ENCODE measurements around the gene PRKAG1. TPM values are rescaled to one million over a fixed set of nuclear protein-coding genes. Genes with fewer than 3 reads are reported as not detected.

PRKAG1 gene
- polyA plus RNA-seq, 1 donor from 2014 or later = 71.0 TPM

DNA sequence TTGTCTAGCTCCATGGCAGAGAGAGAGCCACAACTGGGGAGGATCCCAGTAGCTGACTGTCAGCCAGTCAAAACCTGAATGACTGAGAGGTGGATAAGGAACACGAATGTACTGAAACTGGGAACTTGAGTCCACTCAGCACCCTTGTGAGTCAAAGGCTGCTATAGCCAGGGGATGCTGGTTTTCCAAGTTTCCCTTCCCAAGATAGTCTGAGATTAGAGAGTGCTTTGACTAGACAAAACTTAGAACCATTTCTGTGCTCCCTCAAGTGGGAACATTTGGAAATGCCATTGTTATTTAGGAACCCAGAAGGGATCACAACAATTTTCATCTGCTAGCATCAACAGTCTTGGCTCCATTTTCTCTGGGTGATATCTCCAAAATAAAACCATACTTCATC lies 4.0 kb downstream of the PRKAG1 start:
- no peaks in the 10 kb centered on the region for H3K79me2 ChIP-seq (replicated peaks; ENCODE audit: insufficient read depth, low read length)
- H3K9me3 ChIP-seq (ENCODE audit: low read length) = no peaks in the 10 kb centered on the region
- TF ChIP-seq TAF1 (IDR thresholded peaks at IDR 0.05; ENCODE audit: low read depth) = no peak
- TF ChIP-seq POLR2AphosphoS5 (IDR thresholded peaks at IDR 0.05) = no peak
- TF ChIP-seq MXI1 (conservative IDR thresholded peaks at IDR 0.05; ENCODE audit: poor library complexity, severe bottlenecking) = no peak
- TF ChIP-seq EP300 (conservative IDR thresholded peaks at IDR 0.05; ENCODE audit: poor library complexity, severe bottlenecking) = no peak
- TF ChIP-seq SMC3 (conservative IDR thresholded peaks at IDR 0.05; ENCODE audit: poor library complexity) = no peak
- no peak for TF ChIP-seq EZH2 (IDR thresholded peaks at IDR 0.05; ENCODE audit: borderline replicate concordance, insufficient read depth, low read length, poor library complexity, severe bottlenecking)
- TF ChIP-seq, protein P1, sequence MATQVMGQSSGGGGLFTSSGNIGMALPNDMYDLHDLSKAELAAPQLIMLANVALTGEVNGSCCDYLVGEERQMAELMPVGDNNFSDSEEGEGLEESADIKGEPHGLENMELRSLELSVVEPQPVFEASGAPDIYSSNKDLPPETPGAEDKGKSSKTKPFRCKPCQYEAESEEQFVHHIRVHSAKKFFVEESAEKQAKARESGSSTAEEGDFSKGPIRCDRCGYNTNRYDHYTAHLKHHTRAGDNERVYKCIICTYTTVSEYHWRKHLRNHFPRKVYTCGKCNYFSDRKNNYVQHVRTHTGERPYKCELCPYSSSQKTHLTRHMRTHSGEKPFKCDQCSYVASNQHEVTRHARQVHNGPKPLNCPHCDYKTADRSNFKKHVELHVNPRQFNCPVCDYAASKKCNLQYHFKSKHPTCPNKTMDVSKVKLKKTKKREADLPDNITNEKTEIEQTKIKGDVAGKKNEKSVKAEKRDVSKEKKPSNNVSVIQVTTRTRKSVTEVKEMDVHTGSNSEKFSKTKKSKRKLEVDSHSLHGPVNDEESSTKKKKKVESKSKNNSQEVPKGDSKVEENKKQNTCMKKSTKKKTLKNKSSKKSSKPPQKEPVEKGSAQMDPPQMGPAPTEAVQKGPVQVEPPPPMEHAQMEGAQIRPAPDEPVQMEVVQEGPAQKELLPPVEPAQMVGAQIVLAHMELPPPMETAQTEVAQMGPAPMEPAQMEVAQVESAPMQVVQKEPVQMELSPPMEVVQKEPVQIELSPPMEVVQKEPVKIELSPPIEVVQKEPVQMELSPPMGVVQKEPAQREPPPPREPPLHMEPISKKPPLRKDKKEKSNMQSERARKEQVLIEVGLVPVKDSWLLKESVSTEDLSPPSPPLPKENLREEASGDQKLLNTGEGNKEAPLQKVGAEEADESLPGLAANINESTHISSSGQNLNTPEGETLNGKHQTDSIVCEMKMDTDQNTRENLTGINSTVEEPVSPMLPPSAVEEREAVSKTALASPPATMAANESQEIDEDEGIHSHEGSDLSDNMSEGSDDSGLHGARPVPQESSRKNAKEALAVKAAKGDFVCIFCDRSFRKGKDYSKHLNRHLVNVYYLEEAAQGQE (IDR thresholded peaks at IDR 0.05; ENCODE audit: borderline replicate concordance) = no peak
- TF ChIP-seq, protein P2, sequence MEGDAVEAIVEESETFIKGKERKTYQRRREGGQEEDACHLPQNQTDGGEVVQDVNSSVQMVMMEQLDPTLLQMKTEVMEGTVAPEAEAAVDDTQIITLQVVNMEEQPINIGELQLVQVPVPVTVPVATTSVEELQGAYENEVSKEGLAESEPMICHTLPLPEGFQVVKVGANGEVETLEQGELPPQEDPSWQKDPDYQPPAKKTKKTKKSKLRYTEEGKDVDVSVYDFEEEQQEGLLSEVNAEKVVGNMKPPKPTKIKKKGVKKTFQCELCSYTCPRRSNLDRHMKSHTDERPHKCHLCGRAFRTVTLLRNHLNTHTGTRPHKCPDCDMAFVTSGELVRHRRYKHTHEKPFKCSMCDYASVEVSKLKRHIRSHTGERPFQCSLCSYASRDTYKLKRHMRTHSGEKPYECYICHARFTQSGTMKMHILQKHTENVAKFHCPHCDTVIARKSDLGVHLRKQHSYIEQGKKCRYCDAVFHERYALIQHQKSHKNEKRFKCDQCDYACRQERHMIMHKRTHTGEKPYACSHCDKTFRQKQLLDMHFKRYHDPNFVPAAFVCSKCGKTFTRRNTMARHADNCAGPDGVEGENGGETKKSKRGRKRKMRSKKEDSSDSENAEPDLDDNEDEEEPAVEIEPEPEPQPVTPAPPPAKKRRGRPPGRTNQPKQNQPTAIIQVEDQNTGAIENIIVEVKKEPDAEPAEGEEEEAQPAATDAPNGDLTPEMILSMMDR (IDR thresholded peaks at IDR 0.05; ENCODE audit: poor library complexity, severe bottlenecking) = no peak
- no peak for TF ChIP-seq RAD21 (conservative IDR thresholded peaks at IDR 0.05)
- no peaks in the 10 kb centered on the region for H3K36me3 ChIP-seq (ENCODE audit: insufficient read depth, low read length)
- no peaks in the 10 kb centered on the region for H4K20me1 ChIP-seq (ENCODE audit: insufficient read depth)
- no peak overlapping the region for H3K4me3 ChIP-seq (ENCODE audit: low read length)
- no peak overlapping the region for H3K4me2 ChIP-seq (ENCODE audit: low read length)
- H3K27ac ChIP-seq (ENCODE audit: low read length) = no peak overlapping the region
- H3K27me3 ChIP-seq (ENCODE audit: insufficient read depth, low read depth, low read length) = no peaks in the 10 kb centered on the region
- no peaks in the 10 kb centered on the region for H3K9me2 ChIP-seq (ENCODE audit: insufficient read depth, low read length)
- no peak overlapping the region for H3K9ac ChIP-seq (ENCODE audit: low read length)
- H2AFZ ChIP-seq (ENCODE audit: low read depth, low read length) = no peak overlapping the region
- H3F3A ChIP-seq (ENCODE audit: insufficient read depth, low read length, poor library complexity, severe bottlenecking) = peaks cover 3% of the 10 kb centered on the region

DNA sequence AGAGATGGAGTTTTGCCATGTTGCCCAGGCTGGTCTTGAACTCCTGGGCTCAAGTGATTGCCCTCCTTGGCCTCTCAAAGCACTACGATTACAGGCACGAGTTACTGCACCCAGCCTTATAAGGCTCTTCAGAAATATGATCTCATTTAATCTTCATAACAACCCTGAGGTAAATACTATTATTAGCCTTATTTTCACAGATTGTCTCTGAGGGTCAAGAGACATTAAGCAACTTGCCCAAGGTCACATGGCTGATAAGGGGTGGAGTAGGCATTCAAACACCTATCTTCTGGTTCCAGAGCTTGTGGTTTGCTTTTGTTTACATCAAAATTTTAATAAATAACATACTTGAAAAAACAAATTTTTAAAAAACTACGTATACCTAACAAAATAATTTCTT lies 5.1 kb downstream of the PRKAG1 start:
- Histone ChIP-seq H3K4me2 (ENCODE audit: low read length) (no peak overlapping the region), H4K20me1 (ENCODE audit: insufficient read depth) (no peaks in the 10 kb centered on the region), H3K79me2 (replicated peaks; ENCODE audit: insufficient read depth, low read length) (no peaks in the 10 kb centered on the region), H3F3A (ENCODE audit: insufficient read depth, low read length, poor library complexity, severe bottlenecking) (peaks cover 3% of the 10 kb centered on the region), H3K27ac (ENCODE audit: low read length) (no peak overlapping the region), H3K9me2 (ENCODE audit: insufficient read depth, low read length) (no peaks in the 10 kb centered on the region), H3K4me3 (ENCODE audit: low read length) (no peak overlapping the region), H3K9ac (ENCODE audit: low read length) (no peak overlapping the region), H2AFZ (ENCODE audit: low read depth, low read length) (no peak overlapping the region), H3K27me3 (ENCODE audit: insufficient read depth, low read depth, low read length) (no peaks in the 10 kb centered on the region), H3K36me3 (ENCODE audit: insufficient read depth, low read length) (no peaks in the 10 kb centered on the region), H3K9me3 (ENCODE audit: low read length) (no peaks in the 10 kb centered on the region)
- TF ChIP-seq, protein P1 (IDR thresholded peaks at IDR 0.05; ENCODE audit: borderline replicate concordance) = no peak
- no peak for TF ChIP-seq MXI1 (conservative IDR thresholded peaks at IDR 0.05; ENCODE audit: poor library complexity, severe bottlenecking)
- no peak for TF ChIP-seq POLR2AphosphoS5 (IDR thresholded peaks at IDR 0.05)
- no peak for TF ChIP-seq TAF1 (IDR thresholded peaks at IDR 0.05; ENCODE audit: low read depth)
- TF ChIP-seq SMC3 (conservative IDR thresholded peaks at IDR 0.05; ENCODE audit: poor library complexity) = no peak
- TF ChIP-seq RAD21 (conservative IDR thresholded peaks at IDR 0.05) = no peak
- no peak for TF ChIP-seq EZH2 (IDR thresholded peaks at IDR 0.05; ENCODE audit: borderline replicate concordance, insufficient read depth, low read length, poor library complexity, severe bottlenecking)
- no peak for TF ChIP-seq EP300 (conservative IDR thresholded peaks at IDR 0.05; ENCODE audit: poor library complexity, severe bottlenecking)
- TF ChIP-seq, protein P2 (IDR thresholded peaks at IDR 0.05; ENCODE audit: poor library complexity, severe bottlenecking) = no peak
